Gastroesophageal sphincter (tissue), 3 donors: ENCODE measurements around the gene GPR17.
A peak's percentile ranks its signal among the peaks of the same experiment; 100 is the strongest.

Experiments
- CTCF ChIP-seq, 4 experiments: fragments of 200-600 bp in 2 of 4; fragments of 450-650 bp in 2 of 4; sonication (generic) in 1 of 4; IDR thresholded peaks; one replicate each; pipeline ENCODE4 v1.5.1; 2017 to 2019; ENCODE audit warnings: antibody characterized with exemption in 4 of 4, mild to moderate bottlenecking in 2 of 4, moderate library complexity in 2 of 4
- EP300 ChIP-seq: sonication (generic); formaldehyde crosslinking; IDR thresholded peaks from one replicate; pipeline ENCODE4 v1.6.1; 2017; ENCODE audit warnings: antibody characterized with exemption, mild to moderate bottlenecking
- POLR2A ChIP-seq, 2 donors: fragments of 450-650 bp; IDR thresholded peaks; one replicate each; pipeline ENCODE4 v1.6.1; 2017; ENCODE audit warnings: antibody characterized with exemption in 2 of 2, mild to moderate bottlenecking in 2 of 2, moderate library complexity in 1 of 2
- POLR2AphosphoS5 ChIP-seq: sonication (generic); formaldehyde crosslinking; IDR thresholded peaks from one replicate; pipeline ENCODE4 v1.6.1; 2017; ENCODE audit warnings: antibody characterized with exemption

GRCh38 chr2:127650785-127651380 lies 4.9 kb downstream of the GPR17 start:
- TF ChIP-seq CTCF (IDR thresholded peaks at IDR 0.05): no peak
- TF ChIP-seq POLR2AphosphoS5: no peak
- peak in 1 of 2 donors; percentile 3 for TF ChIP-seq POLR2A (IDR thresholded peaks at IDR 0.05)
- TF ChIP-seq EP300: no peak
